GM23338 (cell line): ENCODE data around the gene KAZN. TPM values are rescaled to one million over a fixed set of nuclear protein-coding genes. Genes with fewer than 3 reads are reported as not detected.

Source experiments
- ATAC-seq: fragments of 200-7000 bp; cut with Tn5 transposase; 3 replicates; pipeline ENCODE4 v1.9.1; 2020
- DNase-seq: peaks from one replicate; pipeline ENCODE4 v3.0.0-alpha.2; 2015; ENCODE audit warnings: low spot score
- H2AFZ ChIP-seq: fragments of 200-600 bp; sonication (generic); 2 replicates; pipeline ENCODE4 v1.8.0; 2016; ENCODE audit warnings: antibody characterized with exemption, mild to moderate bottlenecking, moderate library complexity
- H3F3A ChIP-seq: fragments of 200-600 bp; sonication (generic); replicated peaks from 2 replicates; pipeline ENCODE4 v1.8.0; 2017; ENCODE audit warnings: antibody characterized with exemption, mixed run types, low read depth
- H3K27ac ChIP-seq: fragments of 200-600 bp; sonication (generic); 2 replicates; pipeline ENCODE4 v1.6.1; 2016; ENCODE audit warnings: low read depth
- H3K27me3 ChIP-seq: fragments of 200-600 bp; sonication (generic); 2 replicates; pipeline ENCODE4 v1.8.0; 2016; ENCODE audit warnings: mild to moderate bottlenecking, mixed run types, moderate library complexity; ENCODE audit not compliant: insufficient read depth
- H3K36me3 ChIP-seq: fragments of 200-600 bp; sonication (generic); 2 replicates; pipeline ENCODE4 v1.8.0; 2016; ENCODE audit warnings: mild to moderate bottlenecking; ENCODE audit not compliant: insufficient read depth
- H3K4me1 ChIP-seq: fragments of 200-600 bp; sonication (generic); 2 replicates; pipeline ENCODE4 v1.8.0; 2016; ENCODE audit warnings: mild to moderate bottlenecking, moderate library complexity; ENCODE audit not compliant: insufficient read depth
- H3K4me2 ChIP-seq: fragments of 200-600 bp; sonication (generic); 2 replicates; pipeline ENCODE4 v1.7.1; 2017; ENCODE audit warnings: mixed run types
- H3K4me3 ChIP-seq: fragments of 200-600 bp; sonication (generic); 2 replicates; pipeline ENCODE4 v1.6.1; 2016; ENCODE audit warnings: mixed run types
- H3K79me2 ChIP-seq: fragments of 200-600 bp; sonication (generic); replicated peaks from 2 replicates; pipeline ENCODE4 v1.8.0; 2017; ENCODE audit warnings: mild to moderate bottlenecking; ENCODE audit not compliant: insufficient read depth
- H3K9me2 ChIP-seq: fragments of 200-600 bp; sonication (generic); 2 replicates; pipeline ENCODE4 v1.8.0; 2017; ENCODE audit not compliant: insufficient read depth
- H4K20me1 ChIP-seq: fragments of 200-600 bp; sonication (generic); replicated peaks from 2 replicates; pipeline ENCODE4 v1.8.0; 2017; ENCODE audit warnings: mild to moderate bottlenecking; ENCODE audit not compliant: insufficient read depth
- H3K27ac Mint-ChIP-seq: 2 replicates; pipeline ENCODE4 v1.8.0; 2020; ENCODE audit warnings: inconsistent platforms, mild to moderate bottlenecking, moderate library complexity, mixed read lengths
- H3K27me3 Mint-ChIP-seq: 3 replicates; pipeline ENCODE4 v1.8.0; 2022; ENCODE audit warnings: low read depth, mild to moderate bottlenecking, moderate library complexity, mixed read lengths, inconsistent platforms; ENCODE audit not compliant: insufficient read depth, poor library complexity
- H3K36me3 Mint-ChIP-seq: 3 replicates; pipeline ENCODE4 v1.8.0; 2021; ENCODE audit warnings: low read depth, mild to moderate bottlenecking, inconsistent platforms, moderate library complexity, mixed read lengths
- H3K4me1 Mint-ChIP-seq: 3 replicates; pipeline ENCODE4 v1.8.0; 2020; ENCODE audit warnings: mild to moderate bottlenecking, inconsistent platforms, mixed read lengths
- H3K4me3 Mint-ChIP-seq: 3 replicates; pipeline ENCODE4 v1.8.0; 2021; ENCODE audit warnings: moderate library complexity, mild to moderate bottlenecking, inconsistent platforms, mixed read lengths
- H3K9me3 Mint-ChIP-seq: 3 replicates; pipeline ENCODE4 v1.8.0; 2020; ENCODE audit warnings: moderate library complexity, mild to moderate bottlenecking, inconsistent platforms, mixed read lengths
- CREB1 ChIP-seq: fragments of 250-450 bp; sonication (Bioruptor Pico); IDR thresholded peaks from 2 replicates; pipeline ENCODE4 v1.5.0; 2020; ENCODE audit warnings: low read depth, mild to moderate bottlenecking, moderate library complexity
- EZH2 ChIP-seq: fragments of 200-600 bp; sonication (generic); IDR thresholded peaks from one replicate; pipeline ENCODE4 v1.8.0; 2017; ENCODE audit warnings: antibody characterized with exemption, mild to moderate bottlenecking, low read depth; ENCODE audit not compliant: unreplicated experiment
- EZH2phosphoT487 ChIP-seq: fragments of 200-600 bp; sonication (generic); IDR thresholded peaks from one replicate; pipeline ENCODE4 v1.8.1; 2018; ENCODE audit warnings: antibody characterized with exemption; ENCODE audit not compliant: unreplicated experiment
- JUNB ChIP-seq: IDR thresholded peaks from one replicate; pipeline ENCODE4 v1.6.1; 2016; ENCODE audit warnings: antibody characterized with exemption; ENCODE audit not compliant: unreplicated experiment
- POLR2AphosphoS5 ChIP-seq: IDR thresholded peaks from 2 replicates; pipeline ENCODE4 v1.6.1; 2016; ENCODE audit warnings: antibody characterized with exemption, low read depth
- REST ChIP-seq: IDR thresholded peaks from one replicate; pipeline ENCODE4 v1.6.1; 2018; ENCODE audit warnings: antibody characterized with exemption; ENCODE audit not compliant: unreplicated experiment
- STAT1 ChIP-seq: IDR thresholded peaks from one replicate; pipeline ENCODE4 v1.6.1; 2016; ENCODE audit warnings: antibody characterized with exemption; ENCODE audit not compliant: unreplicated experiment
- ZNF331 ChIP-seq: fragments of 250-450 bp; sonication (Bioruptor Pico); IDR thresholded peaks from 2 replicates; pipeline ENCODE4 v1.5.0; 2020; ENCODE audit warnings: low read depth, mild to moderate bottlenecking, moderate library complexity
- polyA plus RNA-seq: library from polyadenylated mRNA; unstranded; fragments of >200 nt; fragmentation: Nextera tagmentation; extraction: Ambion mirVana; gene quantifications from 2 replicates; pipeline ENCODE4 v1.2.1, GENCODE V29; 2016
- total RNA-seq: library from RNA; depleted of rRNA; stranded (reverse); fragments of >200 nt; shearing (Covaris generic); gene quantifications from 2 replicates; pipeline ENCODE4 v1.2.3, GENCODE V29; 2014
- TF ChIP-seq, protein P1 (sequence below), 2 experiments: fragments of 200-600 bp in 1 of 2; sonication (generic) in 1 of 2; conservative IDR thresholded peaks; 2 replicates each; pipeline versions ENCODE4 v1.5.1 to v1.6.1; 2016 to 2017; ENCODE audit warnings: antibody characterized with exemption in 2 of 2, low read depth in 2 of 2, mild to moderate bottlenecking in 2 of 2, moderate library complexity in 1 of 2
- TF ChIP-seq, protein P2 (sequence below): IDR thresholded peaks from 2 replicates; pipeline ENCODE4 v1.6.1; 2016; ENCODE audit warnings: antibody characterized with exemption

Gene KAZN
- total and polyA plus RNA-seq, 2 experiments from 2014 or later: 9.9 to 15.0 TPM

GRCh38 chr1:14951766-14952165 is 353.3 kb downstream of the KAZN start (continued):
- TF ChIP-seq CREB1 (no peak), ZNF331 (CRISPR knock-in tag) (no peak), STAT1 (no peak)
- TF ChIP-seq, protein P1, sequence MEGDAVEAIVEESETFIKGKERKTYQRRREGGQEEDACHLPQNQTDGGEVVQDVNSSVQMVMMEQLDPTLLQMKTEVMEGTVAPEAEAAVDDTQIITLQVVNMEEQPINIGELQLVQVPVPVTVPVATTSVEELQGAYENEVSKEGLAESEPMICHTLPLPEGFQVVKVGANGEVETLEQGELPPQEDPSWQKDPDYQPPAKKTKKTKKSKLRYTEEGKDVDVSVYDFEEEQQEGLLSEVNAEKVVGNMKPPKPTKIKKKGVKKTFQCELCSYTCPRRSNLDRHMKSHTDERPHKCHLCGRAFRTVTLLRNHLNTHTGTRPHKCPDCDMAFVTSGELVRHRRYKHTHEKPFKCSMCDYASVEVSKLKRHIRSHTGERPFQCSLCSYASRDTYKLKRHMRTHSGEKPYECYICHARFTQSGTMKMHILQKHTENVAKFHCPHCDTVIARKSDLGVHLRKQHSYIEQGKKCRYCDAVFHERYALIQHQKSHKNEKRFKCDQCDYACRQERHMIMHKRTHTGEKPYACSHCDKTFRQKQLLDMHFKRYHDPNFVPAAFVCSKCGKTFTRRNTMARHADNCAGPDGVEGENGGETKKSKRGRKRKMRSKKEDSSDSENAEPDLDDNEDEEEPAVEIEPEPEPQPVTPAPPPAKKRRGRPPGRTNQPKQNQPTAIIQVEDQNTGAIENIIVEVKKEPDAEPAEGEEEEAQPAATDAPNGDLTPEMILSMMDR (conservative IDR thresholded peaks at IDR 0.05; ENCODE audit: low read depth in 2 of 2): no peak
- TF ChIP-seq, protein P2, sequence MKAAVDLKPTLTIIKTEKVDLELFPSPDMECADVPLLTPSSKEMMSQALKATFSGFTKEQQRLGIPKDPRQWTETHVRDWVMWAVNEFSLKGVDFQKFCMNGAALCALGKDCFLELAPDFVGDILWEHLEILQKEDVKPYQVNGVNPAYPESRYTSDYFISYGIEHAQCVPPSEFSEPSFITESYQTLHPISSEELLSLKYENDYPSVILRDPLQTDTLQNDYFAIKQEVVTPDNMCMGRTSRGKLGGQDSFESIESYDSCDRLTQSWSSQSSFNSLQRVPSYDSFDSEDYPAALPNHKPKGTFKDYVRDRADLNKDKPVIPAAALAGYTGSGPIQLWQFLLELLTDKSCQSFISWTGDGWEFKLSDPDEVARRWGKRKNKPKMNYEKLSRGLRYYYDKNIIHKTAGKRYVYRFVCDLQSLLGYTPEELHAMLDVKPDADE: no peak

DNA sequence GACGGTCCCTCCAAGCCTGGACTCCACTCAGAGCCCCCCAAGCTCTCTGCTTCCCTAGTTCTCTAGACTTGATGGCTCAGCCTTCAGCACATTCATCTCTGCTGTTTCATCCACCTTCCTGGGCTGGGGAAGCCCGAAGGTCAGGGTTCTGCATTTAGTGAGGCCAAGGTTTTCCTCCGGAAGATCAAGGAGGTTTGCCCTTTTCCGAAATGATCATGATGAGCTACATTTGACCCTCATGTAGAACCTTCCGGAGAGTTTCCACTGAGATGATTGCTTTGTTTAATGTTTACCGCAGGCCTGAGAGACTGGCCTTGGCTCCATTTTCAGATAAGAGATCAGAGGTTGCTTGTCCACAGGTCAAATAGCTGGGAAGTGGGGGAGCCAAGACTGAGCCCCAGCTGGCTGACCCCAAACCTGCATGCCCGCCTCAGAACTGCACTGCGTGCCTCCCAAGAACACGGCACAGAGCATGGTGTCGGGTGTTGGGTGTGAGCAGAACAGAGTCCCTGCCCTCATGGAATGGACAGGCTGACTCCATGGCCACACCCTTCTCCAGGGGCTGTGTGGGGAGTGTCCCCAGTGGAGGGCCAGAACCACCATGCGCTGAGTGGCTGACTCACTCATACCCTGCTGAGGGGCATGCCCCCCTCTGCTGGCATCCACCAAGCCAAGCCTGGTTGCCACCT is 354.3 kb downstream of the KAZN start:
- H3K9me2 ChIP-seq: 0 out of 2 replicates have a peak, but pooled peaks cover 3% of the 10 kb centered on the region
- no peaks in the 10 kb centered on the region for H3K36me3 Mint-ChIP-seq
- H3K4me3 Mint-ChIP-seq: no peak overlapping the region
- H3K27ac Mint-ChIP-seq: no peak overlapping the region
- DNase-seq: no peak
- no peak overlapping the region for H3K4me2 ChIP-seq
- no peaks in the 10 kb centered on the region for H3K27me3 ChIP-seq
- no peak overlapping the region for H3K27ac ChIP-seq
- no peak overlapping the region for H3K4me3 ChIP-seq
- ATAC-seq: no peak
- peaks cover 8% of the 10 kb centered on the region; the same call in 1 of the 2 replicates for H3K4me1 ChIP-seq
- no peaks in the 10 kb centered on the region for H3F3A ChIP-seq
- H2AFZ ChIP-seq: no peak overlapping the region
- H3K79me2 ChIP-seq: no peaks in the 10 kb centered on the region
- no peaks in the 10 kb centered on the region for H3K9me3 Mint-ChIP-seq
- peaks cover 23% of the 10 kb centered on the region for H3K4me1 Mint-ChIP-seq
- no peaks in the 10 kb centered on the region for H3K36me3 ChIP-seq
- peaks cover 12% of the 10 kb centered on the region for H3K27me3 Mint-ChIP-seq
- no peaks in the 10 kb centered on the region; the same call in 1 of the 2 replicates for H4K20me1 ChIP-seq
- no peak for TF ChIP-seq JUNB
- no peak for TF ChIP-seq REST
- TF ChIP-seq EZH2phosphoT487: no peak
- TF ChIP-seq ZNF331 (CRISPR knock-in tag): no peak
- no peak for TF ChIP-seq EZH2
- no peak for TF ChIP-seq CREB1
- TF ChIP-seq POLR2AphosphoS5: no peak
- TF ChIP-seq STAT1: no peak
- TF ChIP-seq, protein P2: no peak
